Forelimb muscle (tissue), 1 donor: ENCODE measurements around the gene SLC22A14. TPM values are rescaled to one million over a fixed set of nuclear protein-coding genes. Genes with fewer than 3 reads are reported as not detected.

Experiments
- DNase-seq: peaks from one replicate; pipeline ENCODE4 v3.0.0-alpha.2; 2013; ENCODE audit warnings: low read depth
- polyA plus RNA-seq: library from polyadenylated mRNA; unstranded; fragments of 120-200 nt; gene quantifications from one replicate; pipeline ENCODE4 v1.2.1, GENCODE V29; 2013; ENCODE audit not compliant: insufficient read length

Gene SLC22A14
- polyA plus RNA-seq, 1 donor = 0.39 TPM

DNA sequence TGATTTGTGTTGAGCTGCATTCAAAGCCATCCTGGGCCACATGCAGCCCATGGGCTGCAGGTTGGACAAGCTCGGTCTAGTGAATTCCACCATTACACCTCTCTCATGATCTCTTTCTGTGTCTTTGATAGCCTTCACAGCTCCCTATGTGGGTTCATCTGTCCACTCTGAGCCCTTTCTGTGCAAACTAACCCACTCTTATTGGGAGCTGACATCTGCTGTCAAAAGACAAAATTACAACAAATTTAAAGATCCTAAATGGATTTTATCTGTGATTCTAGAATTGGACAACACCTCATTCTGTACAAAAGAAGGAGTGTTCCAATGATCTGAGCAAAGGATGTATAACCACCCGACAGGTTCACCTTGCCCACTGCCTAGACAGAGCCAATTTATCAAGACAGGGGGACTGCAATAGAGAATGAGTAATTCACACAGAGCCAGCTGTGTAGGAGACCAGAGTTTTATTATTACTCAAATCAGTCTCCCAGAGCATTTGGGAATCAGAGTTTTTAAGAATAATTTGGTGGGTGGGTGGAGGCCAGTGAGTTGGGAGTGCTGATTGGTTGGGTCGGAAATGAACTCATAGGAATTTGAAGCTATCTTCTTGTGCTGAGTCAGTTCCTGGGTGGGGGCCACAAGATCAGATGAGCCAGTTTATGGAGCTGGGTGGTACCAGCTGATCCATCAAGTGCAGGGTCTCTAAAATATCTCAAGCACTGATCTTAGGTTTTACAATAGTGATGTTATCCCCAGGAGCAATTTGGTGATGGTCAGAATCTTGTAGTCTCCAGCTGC is 61.9 kb downstream of the SLC22A14 start:
- no peak for DNase-seq

DNA sequence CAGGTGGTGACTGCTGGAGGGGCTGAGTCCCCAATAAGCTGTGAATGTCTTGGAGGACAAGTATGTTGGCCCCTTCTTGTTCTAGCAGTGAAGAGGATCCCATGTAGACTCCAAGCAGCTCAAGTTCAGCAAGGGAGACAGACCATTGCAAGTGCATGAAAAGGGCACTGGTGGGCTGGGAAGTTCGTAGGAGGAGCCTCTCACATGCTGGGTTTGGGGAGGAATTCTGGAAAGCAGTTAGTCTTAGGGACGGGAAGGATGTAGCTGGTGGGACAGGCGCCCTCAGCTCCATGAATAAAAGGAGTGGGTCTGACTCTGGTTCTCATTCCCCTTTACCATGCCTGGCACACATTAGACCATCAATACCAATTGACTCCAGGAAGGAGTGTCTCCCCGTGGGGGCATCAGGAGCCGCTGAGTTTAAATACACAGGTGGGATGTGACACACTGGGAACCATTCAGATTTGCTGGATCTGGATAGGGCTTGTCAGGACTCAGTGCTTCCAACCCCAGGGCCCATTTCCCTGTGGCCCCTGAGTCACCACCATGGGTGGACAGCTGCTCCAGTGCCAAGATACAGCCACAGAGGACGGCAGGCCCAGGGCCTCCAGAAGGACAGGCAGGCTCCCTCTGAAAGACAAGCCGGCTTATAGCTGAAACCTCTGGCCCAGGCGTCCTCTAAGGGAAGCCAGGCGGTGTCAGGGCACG is 63.9 kb downstream of the SLC22A14 start:
- no peak for DNase-seq

- DNase-seq = peak; percentile 50
These were observed 64.7 kb downstream of the SLC22A14 start, which contains the start of gene XYLB for GRCh38 chr3:38346587-38347410. XYLB (plus strand) TSS chr3:38346785; CDS start chr3:38346869, 84 bp downstream.

DNA sequence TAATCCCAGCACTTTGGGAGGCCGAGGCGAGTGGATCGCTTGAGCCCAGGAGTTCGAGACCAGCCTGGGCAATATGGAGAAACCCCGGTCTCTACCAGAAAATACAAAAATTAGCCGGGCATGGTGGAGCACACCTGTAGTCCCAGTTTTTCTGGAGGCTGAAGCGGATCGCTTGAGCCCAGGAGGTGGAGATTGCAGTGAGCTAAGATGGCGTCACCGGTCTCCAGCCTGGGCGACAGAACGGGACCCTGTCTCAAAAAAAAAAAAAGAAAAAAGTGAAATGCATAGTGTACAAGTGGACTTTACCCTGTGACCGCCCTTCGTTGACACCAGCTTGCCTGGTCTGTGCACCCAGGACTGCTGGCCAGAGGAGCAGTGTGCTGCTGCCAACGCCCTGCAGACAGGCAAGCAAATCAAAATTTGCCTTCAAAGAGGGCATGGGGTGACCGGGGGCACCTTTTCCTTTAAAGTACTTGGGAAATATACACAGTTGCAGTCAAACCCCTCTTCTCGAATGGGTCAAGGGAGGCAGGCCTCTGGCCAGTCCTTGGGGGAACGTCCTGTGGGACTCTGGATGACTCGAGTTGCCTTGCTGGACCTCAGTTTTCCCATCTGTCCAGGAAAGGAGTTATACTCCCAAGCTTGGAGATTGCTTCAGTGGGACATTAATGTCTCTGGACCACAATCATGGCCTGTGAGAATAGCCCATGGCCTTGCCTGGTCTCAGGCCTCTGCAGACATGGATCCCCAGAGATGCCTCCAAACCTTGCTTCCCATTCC is 65.5 kb downstream of the SLC22A14 start:
- no peak for DNase-seq

DNA sequence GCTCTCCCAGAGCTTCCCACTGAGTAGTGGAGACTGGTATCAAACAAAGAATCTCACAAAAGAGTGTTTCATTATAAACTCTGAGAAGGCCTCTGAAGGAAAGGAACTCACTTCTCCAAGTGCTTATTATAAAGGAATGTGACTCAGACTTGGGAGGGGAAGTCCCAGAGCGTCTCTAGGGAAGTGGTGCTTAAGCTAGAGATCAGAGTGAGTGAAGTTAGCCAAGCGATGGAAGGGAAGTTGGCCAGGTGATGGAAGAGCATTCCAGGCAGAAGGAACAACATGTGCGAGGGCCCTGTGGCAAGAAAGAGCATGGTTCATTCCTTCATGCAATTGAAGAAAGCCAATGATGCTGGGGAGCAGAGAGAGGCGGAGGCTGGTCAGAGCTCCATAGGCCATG is 66.8 kb downstream of the SLC22A14 start:
- no peak for DNase-seq

DNA sequence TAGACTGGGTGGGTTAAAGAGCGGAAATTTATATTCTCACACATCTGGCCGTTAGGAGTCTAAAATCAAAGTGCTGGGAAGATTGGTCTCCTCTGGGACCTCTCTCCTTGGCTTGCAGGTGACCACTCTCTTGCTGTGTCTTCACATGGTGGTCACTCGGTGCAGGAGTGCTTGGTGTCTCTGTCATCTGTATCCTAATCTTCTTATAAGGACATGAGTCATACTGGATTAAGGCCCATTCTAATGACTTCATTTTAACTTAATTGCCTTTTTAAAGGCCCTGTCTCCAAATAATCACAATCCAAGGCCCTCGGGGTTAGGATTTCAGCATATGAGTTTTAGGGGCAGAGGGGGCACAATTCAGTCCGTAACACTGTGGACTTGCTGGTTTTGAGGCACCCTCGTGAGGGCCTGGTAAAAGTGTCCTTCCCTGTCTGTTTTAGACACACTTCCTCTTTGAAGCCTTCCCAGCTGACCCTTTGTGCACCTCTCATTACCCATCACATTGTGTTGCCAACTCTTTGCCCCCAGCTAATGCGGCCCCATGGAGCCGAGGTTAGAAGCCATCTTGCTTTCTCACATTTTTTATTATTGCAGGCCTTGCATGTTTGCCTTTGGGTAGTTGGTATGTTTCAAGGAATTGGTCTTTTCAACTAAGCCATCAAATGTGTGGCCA is 67.7 kb downstream of the SLC22A14 start:
- no peak for DNase-seq

GRCh38 chr3:38353151-38353550 is 71.1 kb downstream of the SLC22A14 start:
- no peak for DNase-seq

GRCh38 chr3:38354588-38355330 is 72.7 kb downstream of the SLC22A14 start:
- no peak for DNase-seq

DNA sequence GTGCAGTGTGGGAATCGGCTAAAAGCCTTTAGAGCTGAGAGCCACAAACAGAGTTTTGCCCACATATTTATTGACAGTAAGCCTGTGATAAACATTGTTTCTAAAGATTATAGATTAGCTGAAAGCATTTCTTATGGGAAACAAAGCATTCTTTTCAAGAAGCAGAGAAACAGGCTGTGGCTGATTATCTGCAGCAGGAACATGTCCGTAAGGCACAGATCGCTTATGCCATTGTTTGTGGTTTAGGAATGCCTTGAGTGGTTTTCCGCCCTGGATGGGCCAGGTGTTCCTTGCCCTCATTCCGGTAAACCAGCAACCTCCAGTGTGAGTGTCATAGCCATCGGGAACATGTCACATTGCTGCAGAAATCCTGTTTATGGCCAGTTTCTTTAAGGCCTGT is 76.9 kb downstream of the SLC22A14 start:
- DNase-seq = no peak

DNA sequence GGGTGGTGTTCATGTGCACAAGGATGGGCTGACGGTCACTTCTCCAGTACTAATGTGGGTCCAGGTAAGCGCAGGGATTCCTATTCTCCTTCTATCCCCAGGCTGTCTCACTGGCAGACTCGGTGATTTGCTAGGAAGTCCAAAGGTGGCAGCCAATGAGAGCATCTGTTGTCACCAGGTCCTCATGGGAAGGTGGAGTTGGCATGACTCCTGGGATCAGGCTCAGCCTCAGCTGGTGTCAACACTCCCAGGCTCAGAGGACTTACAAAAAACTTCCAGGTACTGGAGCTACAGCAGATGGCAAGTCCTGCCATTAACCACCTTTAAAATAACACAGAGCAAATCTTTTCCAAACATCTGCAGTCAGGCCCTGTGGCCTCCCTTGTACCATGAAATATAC is 78.3 kb downstream of the SLC22A14 start:
- no peak for DNase-seq

DNA sequence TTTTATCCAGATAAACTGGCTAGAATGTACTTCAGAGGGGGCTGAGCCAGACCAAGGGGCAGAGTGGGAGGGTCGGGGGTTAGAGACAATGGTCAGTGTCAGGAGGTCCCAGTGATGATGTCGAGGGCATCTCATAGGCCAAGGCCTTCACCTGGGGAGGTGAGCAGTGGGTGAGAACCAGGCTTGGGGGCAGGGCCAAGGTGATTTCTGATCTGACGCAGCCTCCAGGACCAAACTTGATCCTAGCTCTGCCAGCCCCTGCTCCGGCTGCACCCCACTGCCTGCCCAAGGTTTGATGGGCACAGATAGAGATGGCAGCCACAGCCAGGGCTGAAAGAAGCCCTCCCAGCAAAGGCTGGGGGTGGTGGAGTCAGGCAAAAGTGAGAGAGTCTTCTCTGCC is 79.4 kb downstream of the SLC22A14 start:
- no peak for DNase-seq

DNA sequence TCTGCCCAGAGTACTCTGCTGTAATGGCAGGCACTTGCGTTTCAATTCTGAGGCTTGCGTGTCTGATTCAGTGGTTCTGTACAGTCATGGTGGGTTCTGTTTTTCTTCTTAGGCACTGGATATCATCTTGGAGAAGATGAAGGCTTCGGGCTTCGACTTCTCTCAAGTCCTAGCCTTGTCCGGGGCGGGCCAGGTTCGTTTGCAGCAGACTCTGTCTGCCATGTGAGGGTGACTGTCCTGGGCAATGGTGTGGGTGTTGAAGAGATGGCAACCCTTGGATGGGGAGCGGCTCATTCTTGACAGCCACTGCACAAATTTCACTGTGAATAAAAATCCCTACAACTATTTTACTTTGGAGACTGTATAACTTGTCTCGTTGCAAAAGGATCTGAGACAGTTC is 80.7 kb downstream of the SLC22A14 start:
- no peak for DNase-seq

DNA sequence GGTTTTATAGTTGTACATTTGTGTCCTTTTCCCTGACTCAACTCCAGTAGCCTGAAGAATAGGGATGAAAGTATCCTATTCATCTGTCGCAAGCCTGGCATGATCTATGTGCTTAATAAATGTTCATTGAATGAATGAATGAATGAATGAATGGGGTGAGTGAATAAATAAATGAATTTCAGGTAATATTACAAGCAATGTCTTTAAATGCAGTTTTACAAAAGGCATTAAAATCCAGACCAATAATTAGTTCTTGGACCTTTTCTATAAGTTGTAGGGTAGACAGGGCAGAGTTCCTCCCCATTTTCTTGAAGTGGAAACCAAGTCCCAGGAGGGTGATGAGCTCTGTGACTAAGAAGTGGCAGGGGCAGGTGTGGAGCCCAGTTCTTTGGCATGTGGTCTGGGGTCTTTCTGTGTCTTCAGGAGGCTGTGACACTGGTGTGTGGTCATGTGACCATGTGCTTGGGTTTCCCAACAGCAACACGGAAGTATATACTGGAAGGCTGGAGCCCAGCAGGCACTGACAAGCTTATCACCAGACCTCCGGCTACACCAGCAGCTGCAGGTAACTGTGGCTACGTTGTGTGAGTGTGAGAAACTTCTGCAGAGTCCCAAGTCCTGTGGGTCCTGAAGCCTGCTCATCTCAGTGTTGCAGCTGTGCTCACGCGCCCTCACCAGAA is 82.8 kb downstream of the SLC22A14 start:
- no peak for DNase-seq

DNA sequence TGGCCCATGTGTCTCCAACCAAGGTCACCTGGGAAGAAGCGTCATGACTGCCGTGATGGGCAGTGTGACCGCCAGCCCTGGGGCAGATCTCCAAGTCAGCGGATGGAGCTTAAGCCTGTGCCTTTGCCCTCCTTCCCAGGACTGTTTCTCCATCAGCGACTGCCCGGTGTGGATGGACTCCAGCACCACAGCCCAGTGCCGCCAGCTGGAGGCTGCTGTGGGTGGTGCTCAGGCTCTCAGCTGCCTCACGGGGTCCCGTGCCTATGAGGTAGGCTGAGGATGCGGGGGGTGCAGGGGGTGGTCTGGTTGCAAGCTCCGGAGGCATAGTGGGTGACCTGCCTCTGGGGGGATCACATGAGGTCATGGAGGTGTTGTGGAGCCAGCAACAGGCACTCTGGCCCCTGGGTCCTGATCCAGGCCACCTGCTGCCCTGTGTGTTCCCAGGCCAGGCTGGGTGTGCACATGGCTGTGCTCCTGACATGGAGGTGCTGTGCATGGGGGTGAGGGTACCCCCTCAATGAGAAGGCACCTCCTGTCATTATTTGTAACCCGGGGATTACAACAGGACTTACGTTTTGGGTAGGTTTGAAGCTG is 83.5 kb downstream of the SLC22A14 start:
- DNase-seq = no peak

DNA sequence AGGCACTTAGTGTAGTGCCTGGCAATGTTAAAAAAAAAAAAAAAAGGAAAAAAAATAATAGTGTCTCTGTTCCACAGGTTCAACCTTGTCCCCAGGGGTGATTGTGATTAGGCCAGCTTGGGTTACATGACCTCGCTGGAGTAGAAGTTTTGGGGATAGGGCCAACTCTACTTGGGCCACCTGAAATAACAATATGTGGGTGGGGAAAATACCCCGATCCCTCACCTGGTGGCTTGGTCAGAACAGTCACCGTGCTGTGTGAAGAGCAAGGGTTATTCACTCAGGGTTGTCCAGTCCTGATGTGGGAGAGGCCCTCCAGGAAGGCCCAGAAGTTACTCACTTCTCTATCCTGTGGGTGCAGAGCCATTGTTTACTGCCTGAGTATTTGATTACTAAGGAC is 84.0 kb downstream of the SLC22A14 start:
- DNase-seq = no peak

- no peak for DNase-seq
These were observed 85.7 kb downstream of the SLC22A14 start for GRCh38 chr3:38367779-38368178.
